Tibial nerve (tissue), 4 donors: Measurements from ENCODE around the gene HDGF. TPM values are rescaled to one million over a fixed set of nuclear protein-coding genes. Genes with fewer than 3 reads are reported as not detected.

Experiments
- DNase-seq, 2 donors: peaks; one replicate each; pipeline ENCODE4 v3.0.0-alpha.2; 2019; ENCODE audit warnings: low spot score in 2 of 2
- H3K27ac ChIP-seq, 4 donors: fragments of 200-600 bp; sonication (generic) in 3 of 4; one replicate each; pipeline ENCODE4 v1.5.1; 2017 to 2019; ENCODE audit warnings: mild to moderate bottlenecking in 1 of 4
- H3K27me3 ChIP-seq, 2 donors: fragments of 200-600 bp; sonication (generic) in 1 of 2; one replicate each; pipeline versions ENCODE4 v1.5.1 to v1.6.0; 2017 to 2019
- H3K36me3 ChIP-seq, 3 donors: fragments of 200-600 bp; sonication (generic); one replicate each; pipeline ENCODE4 v1.5.1; 2018 to 2019
- H3K4me1 ChIP-seq, 4 donors: fragments of 200-600 bp; sonication (generic) in 3 of 4; one replicate each; pipeline ENCODE4 v1.5.1; 2017 to 2019
- H3K4me3 ChIP-seq, 4 donors: fragments of 200-600 bp; sonication (generic) in 3 of 4; one replicate each; pipeline ENCODE4 v1.5.1; 2017 to 2019; ENCODE audit warnings: mild to moderate bottlenecking in 1 of 4, moderate library complexity in 1 of 4
- H3K9me3 ChIP-seq, 4 donors: fragments of 200-600 bp; sonication (generic) in 3 of 4; one replicate each; pipeline ENCODE4 v1.5.1; 2017 to 2019
- EP300 ChIP-seq, 2 donors: sonication (generic); formaldehyde crosslinking; IDR thresholded peaks; one replicate each; pipeline ENCODE4 v1.6.1; 2017; ENCODE audit warnings: antibody characterized with exemption in 2 of 2, mild to moderate bottlenecking in 1 of 2
- POLR2A ChIP-seq, 2 donors: fragments of 450-650 bp; IDR thresholded peaks; one replicate each; pipeline ENCODE4 v1.6.1; 2017; ENCODE audit warnings: antibody characterized with exemption in 2 of 2, mild to moderate bottlenecking in 2 of 2, moderate library complexity in 2 of 2
- WGBS, 2 donors: methylation state at CpG; one replicate each; pipeline ENCODE4 v1.1.5; 2018; 5-methylcytosine and 5-hydroxymethylcytosine counted together
- total RNA-seq, 4 donors: library from RNA; depleted of rRNA; stranded (reverse); fragments of >200 nt; gene quantifications; one replicate each; pipeline ENCODE4 v1.1.0, GENCODE V29; 2016
- TF ChIP-seq, protein P1 (sequence below), 5 experiments: fragments of 200-600 bp in 3 of 5; fragments of 450-650 bp in 2 of 5; sonication (generic) in 3 of 5; IDR thresholded peaks; one replicate each; pipeline ENCODE4 v1.5.1; 2016 to 2019; ENCODE audit warnings: antibody characterized with exemption in 5 of 5, mild to moderate bottlenecking in 3 of 5, moderate library complexity in 2 of 5

Gene HDGF
- total RNA-seq, 4 donors from 2014 or later, result 120 to 177 (median 157) TPM

DNA sequence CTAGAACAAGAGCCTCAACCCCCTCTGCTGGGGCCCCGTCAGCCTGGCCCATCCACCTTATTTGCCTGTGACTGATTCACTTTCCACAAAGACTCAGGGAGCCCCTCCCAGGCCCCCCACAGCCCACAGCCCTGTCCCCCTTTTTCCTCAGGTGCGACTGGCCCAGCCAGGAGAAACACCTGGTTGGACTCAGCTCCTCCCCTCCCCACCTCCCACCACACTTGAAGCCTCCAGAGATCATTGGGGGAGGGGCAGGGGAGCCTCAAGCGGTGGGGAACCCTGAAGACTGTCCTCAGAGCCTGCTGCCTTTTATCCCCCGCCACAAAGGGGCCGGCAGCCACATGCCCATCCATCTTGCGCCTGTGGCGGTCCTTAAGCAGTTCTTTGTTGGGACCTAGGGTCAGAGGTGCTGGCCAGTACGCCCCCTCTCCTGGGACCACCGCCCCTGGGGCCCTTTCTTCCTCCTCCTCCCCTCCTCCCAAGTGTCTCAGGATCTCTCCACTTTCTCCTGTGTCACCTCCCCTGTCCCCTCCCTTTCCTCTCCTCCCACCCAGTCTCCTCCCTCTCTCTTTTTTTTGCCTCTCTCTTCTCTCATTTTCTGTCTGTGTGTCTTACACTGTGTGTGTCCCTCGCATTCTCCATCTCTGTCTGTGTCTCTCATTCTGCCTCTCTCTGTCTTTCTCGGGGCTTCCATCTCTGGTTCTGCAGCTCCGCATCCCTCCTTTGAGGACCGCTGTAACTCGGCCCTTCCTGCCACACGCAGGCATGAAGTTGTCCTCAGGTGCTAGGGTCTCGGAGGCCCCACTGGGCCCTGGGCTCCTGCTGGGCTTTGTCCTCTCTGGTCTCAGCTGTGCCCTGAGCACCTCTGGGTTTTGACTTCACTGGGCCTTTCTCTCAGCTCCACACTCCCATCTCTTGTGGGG is 58.3 kb downstream of the HDGF start:
- DNase-seq, result no peak
- H3K4me3 ChIP-seq, result no peak overlapping the region
- no peaks in the 10 kb centered on the region for H3K36me3 ChIP-seq
- H3K9me3 ChIP-seq, result no peaks in the 10 kb centered on the region
- peaks cover 0 to 53% of the 10 kb centered on the region in 2 donors for H3K27me3 ChIP-seq
- peaks cover 0 to 41% (median 18%) of the 10 kb centered on the region in 4 donors for H3K4me1 ChIP-seq
- TF ChIP-seq POLR2A (IDR thresholded peaks at IDR 0.05) (no peak), EP300 (IDR thresholded peaks at IDR 0.05) (no peak)
- TF ChIP-seq, protein P1, sequence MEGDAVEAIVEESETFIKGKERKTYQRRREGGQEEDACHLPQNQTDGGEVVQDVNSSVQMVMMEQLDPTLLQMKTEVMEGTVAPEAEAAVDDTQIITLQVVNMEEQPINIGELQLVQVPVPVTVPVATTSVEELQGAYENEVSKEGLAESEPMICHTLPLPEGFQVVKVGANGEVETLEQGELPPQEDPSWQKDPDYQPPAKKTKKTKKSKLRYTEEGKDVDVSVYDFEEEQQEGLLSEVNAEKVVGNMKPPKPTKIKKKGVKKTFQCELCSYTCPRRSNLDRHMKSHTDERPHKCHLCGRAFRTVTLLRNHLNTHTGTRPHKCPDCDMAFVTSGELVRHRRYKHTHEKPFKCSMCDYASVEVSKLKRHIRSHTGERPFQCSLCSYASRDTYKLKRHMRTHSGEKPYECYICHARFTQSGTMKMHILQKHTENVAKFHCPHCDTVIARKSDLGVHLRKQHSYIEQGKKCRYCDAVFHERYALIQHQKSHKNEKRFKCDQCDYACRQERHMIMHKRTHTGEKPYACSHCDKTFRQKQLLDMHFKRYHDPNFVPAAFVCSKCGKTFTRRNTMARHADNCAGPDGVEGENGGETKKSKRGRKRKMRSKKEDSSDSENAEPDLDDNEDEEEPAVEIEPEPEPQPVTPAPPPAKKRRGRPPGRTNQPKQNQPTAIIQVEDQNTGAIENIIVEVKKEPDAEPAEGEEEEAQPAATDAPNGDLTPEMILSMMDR (IDR thresholded peaks at IDR 0.05), result no peak
- 50 to 57% methylated on average over 15 to 16 of the region's 16 CpGs for WGBS, 2 donors
- H3K27ac ChIP-seq, result no peak overlapping the region

DNA sequence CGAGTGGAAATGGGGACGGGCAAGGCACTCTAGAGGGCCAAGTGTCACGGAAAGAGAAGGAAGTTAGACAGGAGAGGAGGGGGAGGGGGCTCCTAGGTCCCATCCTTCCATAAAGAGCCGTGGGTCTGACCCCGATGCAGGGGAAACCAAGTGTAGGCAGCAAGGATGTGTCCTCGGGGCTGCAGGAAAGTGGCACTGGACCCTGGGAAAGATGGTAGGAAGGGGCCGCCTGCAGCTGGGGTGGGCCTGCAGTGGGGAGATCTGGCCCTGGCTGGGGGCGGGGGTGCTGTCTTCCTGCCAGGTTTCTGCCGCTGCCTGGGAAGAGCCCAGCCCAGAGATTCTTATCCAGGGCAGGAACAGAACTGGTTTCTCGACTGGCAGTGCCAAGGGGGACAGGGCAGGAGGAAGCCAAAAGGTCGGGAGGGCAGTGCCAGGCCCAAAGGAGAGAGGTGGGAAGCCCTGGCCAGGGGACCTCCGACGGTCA is 59.0 kb downstream of the HDGF start:
- Histone ChIP-seq H3K27me3 (peaks cover 0 to 50% of the 10 kb centered on the region in 2 donors), H3K4me1 (peaks cover 0 to 41% (median 18%) of the 10 kb centered on the region in 4 donors), H3K36me3 (no peaks in the 10 kb centered on the region), H3K4me3 (no peak overlapping the region), H3K27ac (no peak overlapping the region), H3K9me3 (no peaks in the 10 kb centered on the region)
- DNase-seq, result no peak
- 20% methylated on average over 13 of the region's 13 CpGs for WGBS, 2 donors
- TF ChIP-seq POLR2A (IDR thresholded peaks at IDR 0.05) (no peak), EP300 (IDR thresholded peaks at IDR 0.05) (no peak)
- TF ChIP-seq, protein P1 (IDR thresholded peaks at IDR 0.05), result no peak

Other genes with a start within 250 kb of the HDGF start
- gene IQGAP3, start 179.1 kb downstream of the HDGF start, total RNA-seq, result 1 to 10 TPM in 2 of 4 donors, under 1 TPM in 2; 0.21 to 2.4 (median 0.97) TPM
- not detected for gene TTC24, start 172.0 kb downstream of the HDGF start, total RNA-seq
- 100 to 1,000 TPM in 1 of 4 donors, 10 to 100 TPM in 3; 53.1 to 105 (median 82.7) TPM for gene NAXE, start 159.9 kb downstream of the HDGF start, total RNA-seq
- gene GPATCH4, start 150.2 kb downstream of the HDGF start, total RNA-seq, result 10 to 100 TPM; 22.2 to 44.4 (median 29.6) TPM
- 10 to 100 TPM in 2 of 4 donors, 1 to 10 TPM in 2; 1.8 to 20.3 (median 10.6) TPM for gene HAPLN2, start 132.3 kb downstream of the HDGF start, total RNA-seq
- not detected for gene BCAN, start 109.6 kb downstream of the HDGF start, total RNA-seq
- 10 to 100 TPM; 59.9 to 65.3 (median 63.9) TPM for gene NES, start 74.3 kb downstream of the HDGF start, total RNA-seq
- gene CRABP2, start 46.1 kb downstream of the HDGF start, total RNA-seq, result 10 to 100 TPM in 1 of 4 donors, 1 to 10 TPM in 3; 3.5 to 13.2 (median 5.0) TPM
- gene METTL25B, start 23.2 kb downstream of the HDGF start, total RNA-seq, result 10 to 100 TPM; 36.5 to 50.1 (median 46.0) TPM
- gene ISG20L2, start 22.9 kb downstream of the HDGF start, total RNA-seq, result 10 to 100 TPM; 10.1 to 24.9 (median 18.6) TPM
- gene MRPL24, start 10.6 kb downstream of the HDGF start, total RNA-seq, result 10 to 100 TPM; 48.6 to 90.4 (median 66.2) TPM
- gene PRCC, start 15.9 kb upstream of the HDGF start, total RNA-seq, result 10 to 100 TPM; 25.1 to 44.6 (median 30.8) TPM
- 1 to 10 TPM in 2 of 4 donors, under 1 TPM in 1, not detected in 1; 0.78 to 7.2 (median 2.9) TPM for gene SH2D2A, start 65.2 kb upstream of the HDGF start, total RNA-seq
- gene INSRR, start 107.4 kb upstream of the HDGF start, total RNA-seq, result under 1 TPM; under 0.01 to 0.60 (median 0.20) TPM
- gene NTRK1, start 109.2 kb upstream of the HDGF start, total RNA-seq, result under 1 TPM in 3 of 4 donors, not detected in 1; 0.22 to 0.42 (median 0.39) TPM
- gene PEAR1, start 142.0 kb upstream of the HDGF start, total RNA-seq, result 10 to 100 TPM; 31.5 to 51.4 (median 39.7) TPM
- gene LRRC71, start 169.0 kb upstream of the HDGF start, total RNA-seq, result under 1 TPM in 3 of 4 donors, not detected in 1; 0.60 to 0.78 (median 0.66) TPM